K562 (cell line): ENCODE results near the gene SEPTIN8. TPM values are rescaled to one million over a fixed set of nuclear protein-coding genes. Genes with fewer than 3 reads are reported as not detected.
A peak's percentile ranks its signal among the peaks of the same experiment; 100 is the strongest.

Experiments used
- ATAC-seq: fragments of 200-7000 bp; cut with Tn5 transposase; 3 replicates; pipeline ENCODE4 v1.9.1; 2020; ENCODE audit warnings: moderate library complexity
- BruUV-seq: library from RNA; stranded (reverse); fragments of 400-500 nt; replicated peaks from 2 replicates; lab custom pipeline; 2021; lab: Mats Ljungman, UMichigan
- CTCF ChIA-PET: fragments of 300-600 bp; formaldehyde crosslinking; extraction: SDS; loops from one replicate; lab custom pipeline; 2021; ENCODE audit warnings: low intra/inter-chr PET ratio; lab: Yijun Ruan, JAX
- POLR2A ChIA-PET: fragments of 300-600, 350-650 bp; sonication (Branson Sonifier 250); formaldehyde crosslinking; extraction: SDS; loops from one replicate; lab custom pipeline; 2021; ENCODE audit warnings: antibody characterized with exemption, inconsistent platforms; lab: Yijun Ruan, JAX
- DNase-seq, 4 experiments: peaks; one replicate each; pipeline versions ENCODE4 v3.0.0 to v3.0.0-alpha.2; 2011 to 2018; ENCODE audit warnings: low spot score in 3 of 4, mixed read lengths in 3 of 4; ENCODE audit errors: extremely low read depth in 1 of 4
- FAIRE-seq: peaks from 2 replicates; lab custom pipeline; 2011; peaks lifted over from hg19 to GRCh38; lab: Jason Lieb, UNC
- H2AFZ ChIP-seq: 2 replicates; pipeline ENCODE4 v1.6.0; 2011; ENCODE audit warnings: low read depth, low read length, control low read depth, inconsistent platforms
- H3K27ac ChIP-seq: fragments of 200-600 bp; 3 replicates; pipeline ENCODE4 v1.8.0; 2011; ENCODE audit warnings: low read depth, mild to moderate bottlenecking, control low read depth, inconsistent platforms, low read length, moderate library complexity, mixed read lengths; ENCODE audit errors: extremely low read depth
- H3K27me3 ChIP-seq, 2 experiments: fragments of 300-600 bp in 1 of 2; 2 replicates in 1 of 2; 3 replicates in 1 of 2; pipeline versions ENCODE4 v1.6.0 to v1.8.0; 2011; ENCODE audit warnings: inconsistent platforms in 2 of 2, low read length in 2 of 2, mild to moderate bottlenecking in 1 of 2, mixed read lengths in 1 of 2, moderate library complexity in 1 of 2; ENCODE audit not compliant: control insufficient read depth in 2 of 2, insufficient read depth in 2 of 2
- H3K36me3 ChIP-seq: fragments of 300-600 bp; 3 replicates; pipeline ENCODE4 v1.8.0; 2011; ENCODE audit warnings: mild to moderate bottlenecking, low read length, inconsistent platforms; ENCODE audit not compliant: control insufficient read depth, insufficient read depth
- H3K4me1 ChIP-seq, 2 experiments: fragments of 200-600 bp in 1 of 2; replicated peaks in 1 of 2; 2 replicates in 1 of 2; 3 replicates in 1 of 2; pipeline versions ENCODE4 v1.5.1 to v1.8.0; 2011; ENCODE audit warnings: inconsistent platforms in 2 of 2, low read length in 2 of 2, mild to moderate bottlenecking in 1 of 2, mixed read lengths in 1 of 2, moderate library complexity in 1 of 2; ENCODE audit not compliant: control insufficient read depth in 2 of 2, insufficient read depth in 2 of 2
- H3K4me2 ChIP-seq: 2 replicates; pipeline ENCODE4 v1.6.1; 2011; ENCODE audit warnings: low read length, control low read depth, inconsistent platforms, mixed read lengths; ENCODE audit not compliant: insufficient read depth
- H3K4me3 ChIP-seq: fragments of 200-600 bp; sonication (generic), shearing (Covaris generic); 2 replicates; pipeline ENCODE4 v1.5.1; 2016; ENCODE audit warnings: control low read depth, inconsistent platforms
- H3K79me2 ChIP-seq: fragments of 200-600 bp; 3 replicates; pipeline ENCODE4 v1.8.0; 2011; ENCODE audit warnings: low read length, inconsistent platforms; ENCODE audit not compliant: control insufficient read depth, insufficient read depth
- H3K9ac ChIP-seq, 2 experiments: 2 replicates each; pipeline versions ENCODE4 v1.6.0 to v1.6.1; 2011; ENCODE audit warnings: low read depth in 2 of 2, low read length in 2 of 2, control low read depth in 1 of 2, inconsistent platforms in 1 of 2, mild to moderate bottlenecking in 1 of 2, mixed read lengths in 1 of 2; ENCODE audit not compliant: insufficient read depth in 1 of 2
- H3K9me1 ChIP-seq: one replicate; pipeline ENCODE4 v1.6.0; 2011; ENCODE audit warnings: inconsistent platforms, mild to moderate bottlenecking, low read length, moderate library complexity; ENCODE audit not compliant: control insufficient read depth, insufficient read depth
- H3K9me3 ChIP-seq: replicated peaks from 2 replicates; pipeline ENCODE4 v1.5.1; 2011; ENCODE audit warnings: low read depth, low read length, inconsistent platforms; ENCODE audit not compliant: control insufficient read depth, insufficient read depth
- H4K20me1 ChIP-seq: replicated peaks from 2 replicates; pipeline ENCODE4 v1.6.1; 2011; ENCODE audit warnings: low read length, inconsistent platforms, mixed read lengths; ENCODE audit not compliant: control insufficient read depth, insufficient read depth
- CEBPG ChIP-seq, 3 experiments: fragments of 200-800 bp in 1 of 3; sonication (Bioruptor generic) in 1 of 3; sonication (generic) in 1 of 3; formaldehyde crosslinking in 1 of 3; IDR thresholded peaks in 2 of 3; conservative IDR thresholded peaks in 1 of 3; 2 replicates each; pipeline versions ENCODE4 v1.6.1 to v1.8.0; 2016 to 2022; ENCODE audit warnings: missing compliant biosample characterization in 2 of 3, missing genetic modification characterization in 2 of 3, mild to moderate bottlenecking in 1 of 3, missing genetic modification reagents in 1 of 3
- CREBBP ChIP-seq: IDR thresholded peaks from one replicate; pipeline ENCODE4 v1.6.1; 2012; ENCODE audit warnings: low read depth, mild to moderate bottlenecking, control low read depth, inconsistent platforms, low read length
- PHB ChIP-seq: fragments of 250-450 bp; sonication (Bioruptor Pico); IDR thresholded peaks from 2 replicates; pipeline ENCODE4 v1.5.0; 2021
- ZBTB7A ChIP-seq: IDR thresholded peaks from 2 replicates; pipeline ENCODE4 v1.6.1; 2011; ENCODE audit warnings: low read depth, mild to moderate bottlenecking, low read length, moderate library complexity, borderline replicate concordance; ENCODE audit not compliant: control insufficient read depth
- ZBTB8A ChIP-seq: fragments of 450-650 bp; IDR thresholded peaks from 2 replicates; pipeline ENCODE4 v1.6.1; 2018; ENCODE audit warnings: mild to moderate bottlenecking, moderate library complexity; ENCODE audit not compliant: partially characterized antibody
- WGBS: fragments of 100-300 bp; shearing (Covaris generic); methylation state at CpG from one replicate; pipeline ENCODE4 v1.1.6; 2016; ENCODE audit warnings: low coverage, mixed read lengths; ENCODE audit not compliant: insufficient coverage; ENCODE audit errors: missing lambda C conversion rate; 5-methylcytosine and 5-hydroxymethylcytosine counted together
- in situ Hi-C: fragments of 300-500 bp; cut with MboI; formaldehyde crosslinking; loops from 4 replicates; pipeline ENCODE4 v1.15.0; 2018; ENCODE audit warnings: inconsistent platforms, mixed read lengths
- intact Hi-C: fragments of 100-400 bp; cut with micrococcal nuclease; formaldehyde crosslinking; loops from 2 replicates; pipeline ENCODE4 v1.14.2; 2022
- polyA plus RNA-seq, 8 experiments: library from polyadenylated mRNA; depleted of rRNA in 4 of 8; stranded (reverse) in 5 of 8; unstranded in 3 of 8; fragments of >200 nt; fragmentation: Nextera tagmentation in 2 of 8; fragmentation: Illumina TruSeq in 1 of 8; extraction: Ambion mirVana in 2 of 8; extraction: Trizol in 1 of 8; gene quantifications; 2 replicates each; pipeline versions ENCODE4 v1.2.1 to v1.2.3, GENCODE V29; 2011 to 2014; ENCODE audit warnings: inconsistent platforms in 1 of 8, missing spikeins in 1 of 8
- total RNA-seq, 7 experiments: library from RNA; depleted of rRNA in 6 of 7; stranded (reverse); fragments of >200 nt in 6 of 7; fragmentation: Illumina TruSeq in 2 of 7; extraction: Trizol in 2 of 7; gene quantifications; 2 replicates each; pipeline versions ENCODE4 v1.2.1 to v1.2.3, GENCODE V29; 2011 to 2021; ENCODE audit warnings: low replicate concordance in 1 of 7
- TF ChIP-seq, protein P1 (sequence below): fragments of 250-450 bp; sonication (Bioruptor Pico); IDR thresholded peaks from 2 replicates; pipeline ENCODE4 v1.4.0; 2020
- TF ChIP-seq, protein P2 (sequence below): sonication (generic); formaldehyde crosslinking; IDR thresholded peaks from 2 replicates; pipeline ENCODE4 v1.8.0; 2022; ENCODE audit warnings: mild to moderate bottlenecking, missing genetic modification reagents
- TF ChIP-seq, protein P3 (sequence below): sonication (generic); formaldehyde crosslinking; IDR thresholded peaks from 2 replicates; pipeline ENCODE4 v1.8.0; 2022; ENCODE audit warnings: missing genetic modification reagents, mild to moderate bottlenecking, moderate library complexity, borderline replicate concordance

Gene SEPTIN8
- total and polyA plus RNA-seq, 9 of the 15 experiments (the other 6 are each of a cell fraction or from before 2014, with no cell fraction given): 19.3 to 142 (median 101) TPM

DNA sequence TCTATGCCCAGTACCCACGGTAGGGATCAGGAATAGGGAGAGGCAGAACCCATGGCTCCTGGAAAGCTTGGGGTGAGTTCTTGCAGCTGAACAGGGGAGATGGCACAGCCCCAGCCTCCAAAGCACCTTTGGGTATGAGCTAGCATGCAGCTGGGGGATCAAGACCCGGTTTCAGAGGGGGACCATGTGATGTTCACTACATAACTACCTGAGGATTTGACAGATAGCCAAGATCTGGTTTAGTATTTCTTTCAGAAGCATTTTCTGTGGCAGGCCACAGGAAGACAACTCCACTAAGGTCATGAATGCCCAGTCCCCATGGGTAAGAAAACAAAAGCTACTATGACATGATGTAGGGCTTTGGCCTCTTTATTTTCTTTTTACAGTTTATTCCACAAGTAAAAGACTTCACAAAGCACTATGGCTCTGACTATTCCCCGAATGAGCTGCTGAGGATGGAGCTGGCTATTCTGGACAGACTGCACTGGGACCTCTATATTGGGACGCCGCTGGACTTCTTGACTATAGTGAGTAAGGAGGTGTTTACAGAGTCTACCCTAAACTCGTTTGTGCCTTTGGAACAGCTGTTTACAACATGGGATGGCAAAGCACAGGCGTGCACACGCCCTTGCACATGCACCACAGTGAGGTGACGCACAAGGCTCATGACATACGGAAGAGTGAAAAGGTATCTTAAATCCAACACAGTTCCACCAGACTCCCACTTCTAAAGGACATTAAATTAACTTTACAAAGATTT lies 26.4 kb downstream of the SEPTIN8 start:
- no peaks in the 10 kb centered on the region for H3K27me3 ChIP-seq
- ChIA-PET CTCF (no interaction called here), POLR2A (interaction anchor here (0.6 to 4.0 kb wide), 11 partner anchors 10 to 406 kb away, joined by 3 to 20 read pairs (median 3); partner anchors contain the start of genes KIF3A and RAD50)
- DNase-seq (no peak), FAIRE-seq (peak; percentile 6), ATAC-seq (no peak)
- no peaks in the 10 kb centered on the region; the same call in 1 of the 2 replicates for H4K20me1 ChIP-seq
- H3K4me3 ChIP-seq: no peak overlapping the region
- 42% methylated on average over 10 of the region's 10 CpGs for WGBS
- in situ Hi-C loops (no loop called here), intact Hi-C loops (loop anchor here (5.0 kb wide), 1 partner anchor 132 kb away; no protein-coding TSS in a partner anchor)
- H3K9me1 ChIP-seq: no peaks in the 10 kb centered on the region
- no peak overlapping the region for H3K9ac ChIP-seq
- H3K9me3 ChIP-seq: no peaks in the 10 kb centered on the region
- H3K4me1 ChIP-seq: peaks cover 0 to 4% of the 10 kb centered on the region in 2 experiments; a peak in 2 of 5 replicates
- H3K79me2 ChIP-seq: no peaks in the 10 kb centered on the region
- no TSS peak for BruUV-seq
- H2AFZ ChIP-seq: no peak overlapping the region
- H3K36me3 ChIP-seq: no peaks in the 10 kb centered on the region
- no peak overlapping the region for H3K4me2 ChIP-seq
- H3K27ac ChIP-seq: no peak overlapping the region
- TF ChIP-seq CEBPG (CRISPR knock-in tag; IDR thresholded peaks at IDR 0.05) (no peak), CEBPG (tag; conservative IDR thresholded peaks at IDR 0.05 in 1 of 2, IDR thresholded peaks at IDR 0.05 in 1 of 2) (no peak), PHB (CRISPR knock-in tag) (no peak), ZBTB8A (no peak), ZBTB7A (no peak), CREBBP (no peak)
- TF ChIP-seq, protein P1, sequence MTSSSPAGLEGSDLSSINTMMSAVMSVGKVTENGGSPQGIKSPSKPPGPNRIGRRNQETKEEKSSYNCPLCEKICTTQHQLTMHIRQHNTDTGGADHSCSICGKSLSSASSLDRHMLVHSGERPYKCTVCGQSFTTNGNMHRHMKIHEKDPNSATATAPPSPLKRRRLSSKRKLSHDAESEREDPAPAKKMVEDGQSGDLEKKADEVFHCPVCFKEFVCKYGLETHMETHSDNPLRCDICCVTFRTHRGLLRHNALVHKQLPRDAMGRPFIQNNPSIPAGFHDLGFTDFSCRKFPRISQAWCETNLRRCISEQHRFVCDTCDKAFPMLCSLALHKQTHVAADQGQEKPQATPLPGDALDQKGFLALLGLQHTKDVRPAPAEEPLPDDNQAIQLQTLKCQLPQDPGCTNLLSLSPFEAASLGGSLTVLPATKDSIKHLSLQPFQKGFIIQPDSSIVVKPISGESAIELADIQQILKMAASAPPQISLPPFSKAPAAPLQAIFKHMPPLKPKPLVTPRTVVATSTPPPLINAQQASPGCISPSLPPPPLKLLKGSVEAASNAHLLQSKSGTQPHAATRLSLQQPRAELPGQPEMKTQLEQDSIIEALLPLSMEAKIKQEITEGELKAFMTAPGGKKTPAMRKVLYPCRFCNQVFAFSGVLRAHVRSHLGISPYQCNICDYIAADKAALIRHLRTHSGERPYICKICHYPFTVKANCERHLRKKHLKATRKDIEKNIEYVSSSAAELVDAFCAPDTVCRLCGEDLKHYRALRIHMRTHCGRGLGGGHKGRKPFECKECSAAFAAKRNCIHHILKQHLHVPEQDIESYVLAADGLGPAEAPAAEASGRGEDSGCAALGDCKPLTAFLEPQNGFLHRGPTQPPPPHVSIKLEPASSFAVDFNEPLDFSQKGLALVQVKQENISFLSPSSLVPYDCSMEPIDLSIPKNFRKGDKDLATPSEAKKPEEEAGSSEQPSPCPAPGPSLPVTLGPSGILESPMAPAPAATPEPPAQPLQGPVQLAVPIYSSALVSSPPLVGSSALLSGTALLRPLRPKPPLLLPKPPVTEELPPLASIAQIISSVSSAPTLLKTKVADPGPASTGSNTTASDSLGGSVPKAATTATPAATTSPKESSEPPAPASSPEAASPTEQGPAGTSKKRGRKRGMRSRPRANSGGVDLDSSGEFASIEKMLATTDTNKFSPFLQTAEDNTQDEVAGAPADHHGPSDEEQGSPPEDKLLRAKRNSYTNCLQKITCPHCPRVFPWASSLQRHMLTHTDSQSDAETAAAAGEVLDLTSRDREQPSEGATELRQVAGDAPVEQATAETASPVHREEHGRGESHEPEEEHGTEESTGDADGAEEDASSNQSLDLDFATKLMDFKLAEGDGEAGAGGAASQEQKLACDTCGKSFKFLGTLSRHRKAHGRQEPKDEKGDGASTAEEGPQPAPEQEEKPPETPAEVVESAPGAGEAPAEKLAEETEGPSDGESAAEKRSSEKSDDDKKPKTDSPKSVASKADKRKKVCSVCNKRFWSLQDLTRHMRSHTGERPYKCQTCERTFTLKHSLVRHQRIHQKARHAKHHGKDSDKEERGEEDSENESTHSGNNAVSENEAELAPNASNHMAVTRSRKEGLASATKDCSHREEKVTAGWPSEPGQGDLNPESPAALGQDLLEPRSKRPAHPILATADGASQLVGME: no peak
- TF ChIP-seq, protein P2, sequence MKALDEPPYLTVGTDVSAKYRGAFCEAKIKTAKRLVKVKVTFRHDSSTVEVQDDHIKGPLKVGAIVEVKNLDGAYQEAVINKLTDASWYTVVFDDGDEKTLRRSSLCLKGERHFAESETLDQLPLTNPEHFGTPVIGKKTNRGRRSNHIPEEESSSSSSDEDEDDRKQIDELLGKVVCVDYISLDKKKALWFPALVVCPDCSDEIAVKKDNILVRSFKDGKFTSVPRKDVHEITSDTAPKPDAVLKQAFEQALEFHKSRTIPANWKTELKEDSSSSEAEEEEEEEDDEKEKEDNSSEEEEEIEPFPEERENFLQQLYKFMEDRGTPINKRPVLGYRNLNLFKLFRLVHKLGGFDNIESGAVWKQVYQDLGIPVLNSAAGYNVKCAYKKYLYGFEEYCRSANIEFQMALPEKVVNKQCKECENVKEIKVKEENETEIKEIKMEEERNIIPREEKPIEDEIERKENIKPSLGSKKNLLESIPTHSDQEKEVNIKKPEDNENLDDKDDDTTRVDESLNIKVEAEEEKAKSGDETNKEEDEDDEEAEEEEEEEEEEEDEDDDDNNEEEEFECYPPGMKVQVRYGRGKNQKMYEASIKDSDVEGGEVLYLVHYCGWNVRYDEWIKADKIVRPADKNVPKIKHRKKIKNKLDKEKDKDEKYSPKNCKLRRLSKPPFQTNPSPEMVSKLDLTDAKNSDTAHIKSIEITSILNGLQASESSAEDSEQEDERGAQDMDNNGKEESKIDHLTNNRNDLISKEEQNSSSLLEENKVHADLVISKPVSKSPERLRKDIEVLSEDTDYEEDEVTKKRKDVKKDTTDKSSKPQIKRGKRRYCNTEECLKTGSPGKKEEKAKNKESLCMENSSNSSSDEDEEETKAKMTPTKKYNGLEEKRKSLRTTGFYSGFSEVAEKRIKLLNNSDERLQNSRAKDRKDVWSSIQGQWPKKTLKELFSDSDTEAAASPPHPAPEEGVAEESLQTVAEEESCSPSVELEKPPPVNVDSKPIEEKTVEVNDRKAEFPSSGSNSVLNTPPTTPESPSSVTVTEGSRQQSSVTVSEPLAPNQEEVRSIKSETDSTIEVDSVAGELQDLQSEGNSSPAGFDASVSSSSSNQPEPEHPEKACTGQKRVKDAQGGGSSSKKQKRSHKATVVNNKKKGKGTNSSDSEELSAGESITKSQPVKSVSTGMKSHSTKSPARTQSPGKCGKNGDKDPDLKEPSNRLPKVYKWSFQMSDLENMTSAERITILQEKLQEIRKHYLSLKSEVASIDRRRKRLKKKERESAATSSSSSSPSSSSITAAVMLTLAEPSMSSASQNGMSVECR (CRISPR knock-in tag): no peak
- TF ChIP-seq, protein P3, sequence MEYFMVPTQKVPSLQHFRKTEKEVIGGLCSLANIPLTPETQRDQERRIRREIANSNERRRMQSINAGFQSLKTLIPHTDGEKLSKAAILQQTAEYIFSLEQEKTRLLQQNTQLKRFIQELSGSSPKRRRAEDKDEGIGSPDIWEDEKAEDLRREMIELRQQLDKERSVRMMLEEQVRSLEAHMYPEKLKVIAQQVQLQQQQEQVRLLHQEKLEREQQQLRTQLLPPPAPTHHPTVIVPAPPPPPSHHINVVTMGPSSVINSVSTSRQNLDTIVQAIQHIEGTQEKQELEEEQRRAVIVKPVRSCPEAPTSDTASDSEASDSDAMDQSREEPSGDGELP (CRISPR knock-in tag): no peak
